GM19328 (cell line): ENCODE data around the gene KCNJ12.
"Not testable (repeated sequence)": the region's sequence is repeated elsewhere in the genome, so short reads cannot be mapped to it uniquely, and the experiment has no call there.

Source experiments
- ATAC-seq: cut with Tn5 transposase; IDR thresholded peaks from one replicate; pipeline ENCODE4 v1.9.1; 2021; ENCODE audit warnings: mild to moderate bottlenecking, moderate library complexity; ENCODE audit not compliant: unreplicated experiment

The KCNJ12 gene

DNA sequence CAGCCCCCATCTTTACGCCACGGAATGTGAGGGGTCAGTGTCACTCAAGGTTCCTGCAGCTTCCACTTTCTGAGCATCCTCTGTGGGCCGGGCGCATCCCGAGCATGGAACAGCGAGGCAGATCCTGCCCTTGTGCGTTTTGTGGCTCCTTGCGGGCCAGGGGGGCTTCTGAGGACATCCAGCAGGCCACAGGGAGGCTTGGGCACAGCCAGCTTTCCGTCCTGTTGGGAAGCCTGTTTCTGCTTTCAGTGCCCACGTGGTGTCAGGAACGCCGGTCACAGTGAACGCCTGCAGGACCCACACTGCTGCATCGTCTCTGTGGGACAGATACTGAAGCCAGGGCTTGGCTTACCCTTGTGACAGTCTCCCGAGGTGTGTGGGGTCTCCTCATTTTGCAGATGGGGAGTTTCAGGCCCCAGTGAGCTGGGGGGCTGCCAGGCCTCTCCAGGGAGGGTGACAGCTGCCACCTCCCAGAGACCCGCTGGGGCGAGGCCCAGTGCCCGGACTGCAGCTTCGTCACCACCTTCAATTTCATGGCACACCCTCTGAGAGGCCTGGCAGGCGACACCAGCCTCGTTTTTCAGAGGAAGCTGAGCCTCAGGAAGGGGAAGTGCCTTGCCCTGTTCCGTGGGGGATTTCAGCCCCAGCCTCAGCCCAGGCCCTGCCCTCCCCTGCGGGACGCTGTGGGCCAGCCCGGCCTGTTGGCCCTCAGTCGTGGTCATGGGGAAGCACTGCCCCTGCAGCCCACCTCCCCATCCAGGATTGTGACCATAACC is 29.0 kb downstream of the KCNJ12 start:
- not testable (repeated sequence) for ATAC-seq

DNA sequence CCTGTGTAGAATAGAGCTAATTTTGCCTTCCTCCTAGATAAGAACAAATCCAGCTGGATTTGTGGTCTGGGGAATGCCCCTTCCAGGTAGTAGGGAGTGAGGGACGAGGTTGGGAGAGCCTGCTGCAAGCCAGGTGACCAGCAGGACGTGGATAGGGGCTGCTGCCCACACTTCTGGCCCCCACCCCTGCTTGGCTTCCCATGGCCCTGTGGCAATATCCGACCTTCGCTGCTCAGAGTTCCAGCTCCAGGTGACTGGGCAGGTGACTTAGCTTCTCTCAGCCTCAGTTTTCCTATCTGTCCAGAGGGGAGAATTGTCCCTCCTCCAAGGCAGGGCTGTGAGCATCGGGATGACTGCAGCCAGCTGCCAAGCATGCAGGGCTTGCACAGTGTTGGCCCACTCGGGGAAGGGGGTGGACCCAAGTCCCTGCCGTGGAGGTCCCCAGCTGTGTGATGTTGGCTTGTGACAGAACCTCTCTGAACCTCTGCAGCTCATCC is 29.8 kb downstream of the KCNJ12 start:
- ATAC-seq, result not testable (repeated sequence)

DNA sequence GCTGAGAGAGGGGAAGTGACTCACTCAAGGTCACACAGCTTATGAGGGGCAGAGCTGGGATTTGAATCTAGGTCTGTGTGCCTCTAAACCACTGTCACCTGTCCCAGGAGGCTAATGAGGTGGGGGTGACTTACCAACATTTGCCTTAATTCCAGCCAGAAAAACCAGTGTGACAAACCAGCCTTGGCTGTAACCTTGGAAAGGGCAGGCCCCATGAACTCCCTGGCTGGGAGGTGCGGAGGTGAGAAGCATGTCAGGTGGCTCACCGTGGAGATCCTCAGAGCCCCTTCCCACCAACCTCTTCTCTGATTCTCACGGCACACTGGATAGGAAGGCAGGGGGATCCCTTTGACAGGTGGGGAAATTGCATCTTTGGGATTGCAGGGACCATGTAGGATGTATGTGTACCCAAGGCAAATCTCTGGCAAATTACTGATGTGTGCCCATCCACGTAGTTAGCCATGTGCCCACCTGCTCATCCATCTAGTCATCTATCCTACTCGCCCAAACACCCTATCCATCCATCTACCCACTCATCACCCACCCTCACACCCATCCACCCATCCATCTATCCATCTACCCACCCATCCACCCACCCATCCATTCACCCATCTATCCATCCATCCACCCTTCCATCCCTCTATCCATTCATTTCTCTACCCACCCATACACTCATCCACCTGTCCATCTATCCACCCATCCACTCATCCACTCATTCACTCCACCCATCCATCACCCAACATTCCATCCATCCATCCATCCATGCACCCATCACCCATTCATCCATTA is 30.7 kb downstream of the KCNJ12 start:
- ATAC-seq, result not testable (repeated sequence)

DNA sequence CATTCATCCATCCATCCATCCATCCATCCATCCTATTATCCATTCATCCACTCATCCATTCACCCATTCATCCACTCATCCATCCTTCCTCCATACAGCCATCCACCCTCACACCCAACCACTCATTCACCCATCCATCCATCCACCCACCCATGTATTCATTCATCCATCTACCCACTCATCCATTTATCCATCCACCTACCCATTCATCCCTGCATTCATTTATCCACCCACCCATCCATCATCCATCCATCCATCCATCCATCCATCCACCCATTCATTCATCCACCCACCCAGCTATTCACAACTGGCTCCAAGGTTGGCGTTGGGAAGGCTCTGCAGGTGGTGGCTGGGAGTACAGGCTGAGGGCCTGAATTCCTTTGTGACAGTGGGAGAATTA is 31.6 kb downstream of the KCNJ12 start:
- ATAC-seq, result not testable (repeated sequence)

DNA sequence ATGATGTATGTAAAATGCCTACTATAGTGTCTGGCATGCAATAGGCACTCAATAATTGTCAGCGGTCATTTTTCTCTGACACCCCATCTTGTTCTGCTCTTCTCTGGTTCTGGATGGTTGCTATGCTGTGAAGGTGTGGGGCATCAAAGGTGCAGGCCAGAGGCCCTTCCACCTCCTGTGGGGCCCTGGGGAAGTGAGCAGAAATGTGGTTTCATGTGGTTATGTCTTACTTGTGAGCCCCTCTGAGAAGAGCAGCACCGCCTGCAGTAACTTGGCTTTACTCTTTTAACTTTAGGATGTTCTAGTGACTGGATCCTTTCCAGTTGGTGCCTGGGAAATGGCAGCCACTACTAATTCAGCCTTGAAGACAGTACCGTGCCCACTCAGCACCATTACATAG is 32.1 kb downstream of the KCNJ12 start:
- ATAC-seq, result not testable (repeated sequence)

DNA sequence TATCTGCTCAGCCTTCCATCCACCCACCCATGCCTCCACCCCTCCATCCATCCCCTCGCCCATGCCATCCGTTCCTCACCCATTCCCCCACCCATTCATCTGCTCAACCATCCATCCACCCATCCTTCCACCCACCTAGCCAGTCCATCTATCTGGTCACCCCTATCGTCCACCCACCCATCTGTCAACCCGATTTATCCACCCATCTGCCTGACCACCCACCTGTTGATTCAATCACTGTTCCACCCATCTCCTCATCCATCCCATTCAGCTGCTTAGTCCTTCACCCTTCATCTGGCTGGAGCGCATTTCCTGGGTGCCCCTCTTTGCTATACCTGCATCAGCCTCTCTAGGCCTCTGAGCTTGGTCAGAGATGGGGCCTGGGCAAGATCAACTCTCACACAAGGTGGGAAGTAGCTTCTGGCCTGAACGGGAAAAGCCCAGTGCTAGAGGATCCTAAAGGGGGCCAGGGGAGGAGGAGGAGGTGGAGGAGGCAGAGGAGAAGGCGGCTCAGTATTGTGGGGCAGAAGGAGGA is 32.7 kb downstream of the KCNJ12 start:
- ATAC-seq, result not testable (repeated sequence)

DNA sequence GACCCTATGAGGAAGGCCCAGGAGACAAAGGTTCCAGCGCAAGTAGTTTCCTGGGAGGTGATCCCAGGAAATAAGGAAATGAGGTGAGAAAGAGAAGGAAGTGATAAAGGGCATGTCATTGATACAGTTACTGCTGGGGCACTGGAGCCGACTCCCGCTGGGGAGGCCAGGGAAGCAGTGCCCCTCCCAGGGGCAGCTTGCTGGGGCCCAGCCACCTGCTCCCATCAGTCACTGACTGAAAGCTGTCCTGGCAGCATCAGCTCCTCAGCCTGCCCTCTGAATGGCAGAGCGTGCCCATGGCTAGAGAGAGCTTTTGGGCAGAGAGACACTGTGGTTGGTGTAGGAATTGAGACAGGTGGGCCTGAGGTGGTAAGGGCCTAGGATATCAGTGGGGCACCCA is 33.2 kb downstream of the KCNJ12 start:
- ATAC-seq, result not testable (repeated sequence)

DNA sequence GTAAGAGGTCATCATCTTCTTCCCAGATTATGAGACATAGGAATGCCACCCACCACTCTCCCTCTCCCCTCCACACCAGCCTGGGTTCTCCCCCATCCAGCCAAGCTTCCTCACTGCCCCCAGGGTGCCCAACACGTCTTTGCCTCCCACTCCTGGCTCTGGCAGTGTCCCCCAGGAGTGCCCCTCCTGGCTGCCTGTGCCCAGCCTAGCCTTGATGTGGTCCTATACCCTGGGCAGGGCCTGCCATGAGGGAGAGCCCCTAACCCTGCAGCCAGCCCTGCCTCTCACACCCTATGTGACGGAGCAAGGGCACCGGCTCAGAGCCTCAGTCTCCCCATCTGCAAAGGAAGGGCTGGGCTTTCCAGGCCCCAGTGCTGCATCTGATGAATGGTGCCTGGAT is 33.8 kb downstream of the KCNJ12 start:
- not testable (repeated sequence) for ATAC-seq

DNA sequence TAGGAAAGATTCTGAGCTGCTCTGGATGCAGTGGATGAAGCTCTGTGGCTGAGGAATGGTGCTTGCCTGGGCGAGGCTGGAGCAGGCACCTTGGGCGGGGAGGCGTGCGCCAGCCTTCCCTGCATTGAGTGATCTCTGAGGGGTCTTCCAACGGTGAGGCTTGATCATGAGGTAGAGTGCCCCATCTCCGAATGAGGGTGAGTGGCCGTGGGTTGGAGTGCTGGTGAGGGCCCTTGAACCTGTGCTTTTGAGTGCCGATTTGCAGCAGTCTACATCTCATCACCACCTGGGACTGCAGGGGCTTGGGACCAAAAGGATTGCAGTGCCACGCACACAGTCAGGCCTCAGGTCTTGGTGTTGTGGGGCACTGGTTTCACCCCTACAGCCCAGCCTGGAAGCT is 34.2 kb downstream of the KCNJ12 start:
- ATAC-seq, result not testable (repeated sequence)

DNA sequence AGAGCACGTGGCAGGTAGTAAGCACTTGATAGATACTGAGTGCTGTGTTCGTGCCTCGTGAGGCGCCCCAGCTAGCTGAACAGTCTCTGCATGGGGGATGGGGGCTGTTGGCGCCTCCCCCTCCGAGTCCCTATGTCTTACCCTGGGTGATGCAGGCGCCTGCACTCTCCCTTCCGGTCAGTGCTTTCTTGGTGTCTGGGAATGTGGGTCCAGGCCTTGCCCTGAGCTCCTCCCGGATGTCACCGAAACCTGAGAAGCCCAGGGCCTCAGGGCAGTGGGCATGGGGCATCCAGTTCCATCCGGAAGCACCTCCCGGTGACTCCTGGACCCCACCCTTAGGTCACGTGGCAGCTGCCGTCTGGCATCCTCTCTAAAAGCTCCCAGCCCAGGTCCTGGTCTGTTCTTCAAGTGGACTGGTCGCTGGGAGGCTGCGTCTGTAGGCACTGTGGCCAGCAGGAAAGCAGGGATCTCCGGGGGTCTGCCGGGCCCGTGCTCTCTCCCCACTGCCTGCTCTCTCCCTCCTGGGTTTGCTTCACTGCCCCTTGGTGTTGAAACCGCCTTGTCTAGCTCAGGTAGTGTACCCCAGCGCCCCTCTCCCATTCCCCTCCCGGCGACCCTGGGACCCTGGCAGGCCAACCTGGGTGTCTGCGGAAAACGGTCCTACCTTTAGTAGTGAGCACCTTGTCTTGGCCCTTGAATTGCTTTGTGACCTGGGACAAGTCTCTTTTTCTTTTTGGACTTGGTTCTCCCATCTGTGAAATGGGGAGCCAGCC is 34.9 kb downstream of the KCNJ12 start:
- not testable (repeated sequence) for ATAC-seq

DNA sequence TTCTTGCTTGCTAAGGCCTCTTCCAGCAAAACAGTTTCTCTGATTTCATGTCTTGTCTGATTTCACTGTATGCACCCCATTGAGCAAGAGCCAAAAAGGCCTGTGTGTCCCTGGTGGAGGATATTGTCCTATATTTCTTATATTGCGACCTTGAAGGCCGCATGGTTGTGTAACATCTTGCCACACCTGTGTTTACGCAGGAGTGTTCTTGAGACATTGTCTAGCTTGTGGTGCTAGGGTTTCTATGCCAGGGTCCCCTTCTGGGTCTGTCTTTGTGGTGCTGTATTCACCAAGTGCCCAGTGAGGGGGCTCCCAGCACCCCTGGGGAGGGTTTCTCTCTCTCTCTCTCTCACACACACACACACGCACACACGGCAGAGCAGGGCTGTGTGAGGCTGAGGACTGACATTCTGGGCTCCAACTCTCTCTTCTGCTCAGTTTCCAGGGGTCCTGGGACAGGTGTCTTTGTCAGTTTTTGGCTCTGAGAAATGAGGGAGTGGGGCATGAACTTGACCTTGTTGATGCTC is 35.6 kb downstream of the KCNJ12 start:
- ATAC-seq, result not testable (repeated sequence)

DNA sequence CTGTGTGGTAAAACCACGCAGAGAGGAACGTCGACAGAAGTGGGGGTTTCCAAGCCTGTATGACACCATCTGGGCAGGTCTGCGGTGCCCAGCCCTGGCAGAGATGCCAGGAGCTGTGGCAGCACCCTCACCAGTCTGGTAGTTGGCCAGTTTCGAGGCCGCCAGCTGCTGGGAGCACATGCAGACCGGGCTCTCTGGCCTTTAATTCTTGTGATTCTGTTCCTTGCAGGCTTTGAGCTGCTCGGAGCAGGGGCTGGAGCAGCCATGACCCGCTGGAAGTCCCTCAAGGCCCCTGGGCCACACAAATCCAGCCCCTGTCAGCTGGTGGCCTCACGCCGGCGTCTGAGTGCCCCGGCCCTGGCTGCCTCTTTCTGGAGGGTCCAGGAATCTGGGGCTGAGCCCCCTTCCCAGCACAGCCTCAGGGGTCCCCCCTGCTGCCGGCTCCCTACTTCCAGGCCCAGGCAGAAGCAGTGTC is 36.1 kb downstream of the KCNJ12 start:
- not testable (repeated sequence) for ATAC-seq

DNA sequence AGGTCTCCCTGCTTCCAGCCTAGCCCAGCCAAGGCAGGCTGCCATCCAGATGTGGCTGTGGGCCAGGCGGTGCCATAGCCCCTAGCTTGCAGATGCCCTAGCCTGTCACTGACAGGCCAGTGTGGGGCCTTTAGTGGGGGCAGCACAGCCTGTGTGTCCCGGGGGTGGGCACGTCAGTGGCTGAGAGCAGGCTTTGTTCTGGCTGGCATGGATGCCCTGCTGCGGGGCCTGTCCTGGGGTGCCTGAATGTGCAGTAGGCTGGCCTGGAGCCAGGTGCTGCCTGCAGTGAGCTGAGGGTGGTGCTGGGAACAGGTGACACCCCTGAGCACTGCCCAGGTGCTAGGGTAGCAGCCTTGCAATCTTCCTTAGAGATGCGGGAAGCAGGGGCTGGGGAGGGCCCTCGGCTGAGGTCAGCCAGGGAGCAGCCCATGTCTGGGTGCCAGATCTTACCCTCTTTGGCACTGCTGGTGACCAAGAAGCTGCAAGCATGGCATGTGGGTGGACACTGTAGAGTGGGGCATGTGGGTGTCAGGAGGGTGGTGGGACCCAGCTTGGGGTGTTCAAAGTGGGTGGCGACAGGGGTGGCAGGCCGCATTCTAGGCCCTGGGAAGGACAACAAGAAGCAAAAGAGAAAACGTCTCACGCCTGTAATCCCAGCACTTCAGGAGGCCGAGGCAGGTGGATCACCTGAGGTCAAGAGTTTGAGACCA is 37.6 kb downstream of the KCNJ12 start:
- not testable (repeated sequence) for ATAC-seq

DNA sequence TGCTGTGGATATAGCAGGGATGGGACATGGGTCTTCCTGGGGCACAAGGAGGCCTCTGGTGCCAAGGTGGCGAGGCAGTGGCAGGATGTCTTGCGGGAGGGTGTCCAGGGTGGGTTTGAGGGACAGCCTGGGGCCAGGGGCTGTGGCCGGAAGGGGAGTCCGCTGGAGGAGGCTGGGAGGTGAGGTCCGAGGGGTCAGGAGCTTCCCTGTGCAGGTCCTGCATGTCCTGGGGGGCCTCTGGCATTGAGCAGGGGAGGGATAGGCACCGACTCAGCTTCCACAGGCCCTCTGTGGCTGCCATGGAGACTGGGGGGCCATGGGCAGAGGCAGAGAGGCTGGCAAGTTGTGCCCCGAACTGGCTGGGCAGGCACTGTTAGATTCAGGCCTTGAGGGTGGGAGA is 38.5 kb downstream of the KCNJ12 start:
- ATAC-seq, result not testable (repeated sequence)

DNA sequence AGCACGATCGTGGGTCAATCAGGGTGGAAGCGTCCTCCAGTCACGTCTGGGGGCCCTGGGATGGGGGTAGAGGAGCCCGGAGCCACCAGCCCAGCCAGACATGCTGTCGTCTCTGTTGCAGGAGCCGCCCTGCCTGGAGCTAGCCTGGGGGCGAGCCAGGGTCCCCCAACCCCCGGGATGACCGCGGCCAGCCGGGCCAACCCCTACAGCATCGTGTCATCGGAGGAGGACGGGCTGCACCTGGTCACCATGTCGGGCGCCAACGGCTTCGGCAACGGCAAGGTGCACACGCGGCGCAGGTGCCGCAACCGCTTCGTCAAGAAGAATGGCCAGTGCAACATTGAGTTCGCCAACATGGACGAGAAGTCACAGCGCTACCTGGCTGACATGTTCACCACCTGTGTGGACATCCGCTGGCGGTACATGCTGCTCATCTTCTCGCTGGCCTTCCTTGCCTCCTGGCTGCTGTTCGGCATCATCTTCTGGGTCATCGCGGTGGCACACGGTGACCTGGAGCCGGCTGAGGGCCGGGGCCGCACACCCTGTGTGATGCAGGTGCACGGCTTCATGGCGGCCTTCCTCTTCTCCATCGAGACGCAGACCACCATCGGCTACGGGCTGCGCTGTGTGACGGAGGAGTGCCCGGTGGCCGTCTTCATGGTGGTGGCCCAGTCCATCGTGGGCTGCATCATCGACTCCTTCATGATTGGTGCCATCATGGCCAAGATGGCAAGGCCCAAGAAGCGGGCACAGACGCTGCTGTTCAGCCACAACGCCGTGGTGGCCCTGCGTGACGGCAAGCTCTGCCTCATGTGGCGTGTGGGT is 39.2 kb downstream of the KCNJ12 start:
- not testable (repeated sequence) for ATAC-seq

DNA sequence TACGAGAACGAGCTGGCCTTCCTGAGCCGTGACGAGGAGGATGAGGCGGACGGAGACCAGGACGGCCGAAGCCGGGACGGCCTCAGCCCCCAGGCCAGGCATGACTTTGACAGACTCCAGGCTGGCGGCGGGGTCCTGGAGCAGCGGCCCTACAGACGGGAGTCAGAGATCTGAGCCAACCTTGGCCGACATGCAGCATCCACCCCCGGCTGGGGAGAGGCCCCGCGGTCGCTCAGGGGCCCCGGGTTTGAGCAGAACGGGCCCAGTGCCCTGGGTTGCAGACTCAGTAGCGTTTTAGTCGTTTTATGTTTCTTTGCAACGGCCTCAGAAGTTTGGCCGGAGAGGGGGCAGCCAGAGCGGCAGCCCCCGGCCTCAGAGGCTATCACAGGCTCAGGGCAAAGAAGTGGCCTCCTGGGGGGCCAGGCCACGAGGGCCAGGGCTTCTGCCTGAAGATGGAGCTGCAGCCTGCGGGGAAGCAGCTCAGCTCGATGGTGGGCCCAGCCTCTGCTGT is 40.4 kb downstream of the KCNJ12 start:
- ATAC-seq, result not testable (repeated sequence)

DNA sequence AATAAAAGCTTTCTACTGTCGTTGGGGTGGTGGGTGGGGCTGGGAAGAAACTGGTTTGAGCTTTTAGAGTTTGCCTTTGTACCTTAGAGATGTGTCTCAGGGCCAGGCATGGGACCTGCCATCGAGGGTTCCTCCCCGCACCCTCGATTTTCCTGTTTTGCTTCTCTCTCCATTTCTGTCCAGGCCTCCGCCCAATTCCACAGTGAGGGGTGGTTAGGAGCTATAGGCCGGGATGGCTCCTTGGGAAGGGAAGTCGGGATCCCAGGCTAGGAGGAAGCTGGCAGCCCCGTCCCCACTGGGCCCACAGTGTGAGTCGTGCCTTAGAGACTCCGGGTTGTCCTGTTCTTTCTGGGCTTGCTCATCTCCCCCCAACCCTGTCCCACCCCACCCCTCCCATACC is 41.2 kb downstream of the KCNJ12 start:
- ATAC-seq, result not testable (repeated sequence)

DNA sequence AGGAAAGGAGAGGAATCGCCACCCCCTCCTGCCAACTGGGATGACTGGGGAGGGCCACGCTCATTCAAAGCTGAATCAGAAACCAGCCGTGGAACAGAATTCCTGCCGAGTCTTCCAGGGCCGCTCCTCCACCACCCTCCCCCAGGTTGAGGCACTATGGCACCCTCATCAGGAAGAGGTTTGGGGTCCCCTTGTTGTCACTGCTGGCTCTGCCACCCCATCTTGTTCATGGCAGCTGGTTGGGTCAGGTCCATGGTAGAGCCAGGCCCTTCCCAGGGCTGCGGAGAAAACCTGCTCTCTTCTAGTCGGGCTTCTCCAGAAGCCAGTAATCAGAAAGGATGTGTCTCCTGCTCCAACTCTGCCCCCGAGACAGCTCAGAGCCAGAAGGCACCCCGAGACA is 41.8 kb downstream of the KCNJ12 start:
- ATAC-seq, result no peak
